Endothelial cell of umbilical vein (primary cell): ENCODE results near the gene INPP5A. TPM values are rescaled to one million over a fixed set of nuclear protein-coding genes. Genes with fewer than 3 reads are reported as not detected.

Experiments used
- BruUV-seq: library from RNA; stranded (reverse); fragments of 400-500 nt; replicated peaks from 2 replicates; lab custom pipeline; 2021; lab: Mats Ljungman, UMichigan
- CTCF ChIA-PET: fragments of 300-600, 350-600 bp; sonication (Branson Sonifier 250); formaldehyde crosslinking; loops from one replicate; lab custom pipeline; 2021; ENCODE audit warnings: antibody characterized with exemption, inconsistent platforms; lab: Charles Lee
- POLR2A ChIA-PET: fragments of 300-600, 350-600 bp; sonication (Branson Sonifier 250); formaldehyde crosslinking; loops from one replicate; lab custom pipeline; 2021; ENCODE audit warnings: antibody characterized with exemption, inconsistent platforms; lab: Charles Lee
- DNase-seq: peaks from one replicate; pipeline ENCODE4 v3.0.0-alpha.2; 2011; ENCODE audit warnings: low read depth, low spot score
- FAIRE-seq: peaks from 2 replicates; lab custom pipeline; 2011; peaks lifted over from hg19 to GRCh38; lab: Jason Lieb, UNC
- H2AFZ ChIP-seq: 2 replicates; pipeline ENCODE4 v1.6.0; 2012; ENCODE audit warnings: low read depth, low read length, control low read depth, inconsistent platforms
- H3K27ac ChIP-seq: 2 replicates; pipeline ENCODE4 v1.5.1; 2011; ENCODE audit warnings: low read depth, mild to moderate bottlenecking, control low read depth, low read length, moderate library complexity; ENCODE audit not compliant: insufficient read depth
- H3K27me3 ChIP-seq, 2 experiments: 2 replicates each; pipeline versions ENCODE4 v1.6.0 to v1.6.1; 2011; ENCODE audit warnings: low read length in 2 of 2, mixed read lengths in 1 of 2; ENCODE audit not compliant: control insufficient read depth in 2 of 2, insufficient read depth in 2 of 2
- H3K36me3 ChIP-seq, 2 experiments: 2 replicates in 1 of 2; 3 replicates in 1 of 2; pipeline ENCODE4 v1.5.1; 2011; ENCODE audit warnings: low read length in 2 of 2, mild to moderate bottlenecking in 1 of 2, moderate library complexity in 1 of 2; ENCODE audit not compliant: control insufficient read depth in 2 of 2, insufficient read depth in 2 of 2; ENCODE audit errors: extremely low read depth in 1 of 2
- H3K4me1 ChIP-seq: 3 replicates; pipeline ENCODE4 v1.5.1; 2011; ENCODE audit warnings: mild to moderate bottlenecking, low read length; ENCODE audit not compliant: control insufficient read depth, insufficient read depth; ENCODE audit errors: extremely low read depth
- H3K4me2 ChIP-seq: 2 replicates; pipeline ENCODE4 v1.6.1; 2011; ENCODE audit warnings: low read length, control low read depth, mixed read lengths; ENCODE audit not compliant: insufficient read depth
- H3K4me3 ChIP-seq, 3 experiments: fragments of 200-600 bp in 1 of 3; sonication (generic), shearing (Covaris generic) in 1 of 3; replicated peaks in 1 of 3; 2 replicates each; pipeline ENCODE4 v1.5.1; 2011 to 2016; ENCODE audit warnings: control low read depth in 3 of 3, low read length in 3 of 3, mild to moderate bottlenecking in 2 of 3, inconsistent platforms in 1 of 3, low read depth in 1 of 3, moderate library complexity in 1 of 3; ENCODE audit not compliant: insufficient read depth in 1 of 3
- H3K79me2 ChIP-seq: 2 replicates; pipeline ENCODE4 v1.6.0; 2012; ENCODE audit warnings: low read length, inconsistent platforms; ENCODE audit not compliant: control insufficient read depth, insufficient read depth
- H3K9ac ChIP-seq: replicated peaks from 2 replicates; pipeline ENCODE3; 2011; ENCODE audit warnings: low read length, control low read depth; ENCODE audit not compliant: insufficient read depth; ENCODE audit errors: extremely low read depth
- H3K9me1 ChIP-seq: replicated peaks from 3 replicates; pipeline ENCODE4 v1.6.0; 2011; ENCODE audit warnings: mild to moderate bottlenecking, low read length; ENCODE audit not compliant: control insufficient read depth, insufficient read depth; ENCODE audit errors: extremely low read depth
- H3K9me3 ChIP-seq: replicated peaks from 2 replicates; pipeline ENCODE4 v1.5.1; 2012; ENCODE audit warnings: low read length, inconsistent platforms; ENCODE audit not compliant: control insufficient read depth, insufficient read depth
- H4K20me1 ChIP-seq: replicated peaks from 2 replicates; pipeline ENCODE3; 2011; ENCODE audit warnings: mild to moderate bottlenecking, low read length; ENCODE audit not compliant: control insufficient read depth, insufficient read depth; ENCODE audit errors: extremely low read depth
- EZH2 ChIP-seq: IDR thresholded peaks from 2 replicates; pipeline ENCODE4 v1.6.1; 2012; ENCODE audit warnings: borderline replicate concordance, low read depth, mild to moderate bottlenecking, moderate library complexity, low read length, inconsistent platforms; ENCODE audit not compliant: severe bottlenecking
- FOS ChIP-seq: IDR thresholded peaks from 2 replicates; pipeline ENCODE4 v1.6.1; 2011; ENCODE audit warnings: mild to moderate bottlenecking, low read length, moderate library complexity, borderline replicate concordance; ENCODE audit not compliant: insufficient read depth
- GATA2 ChIP-seq: IDR thresholded peaks from 2 replicates; pipeline ENCODE4 v1.7.0; 2011; ENCODE audit warnings: low read depth, mild to moderate bottlenecking, moderate library complexity, mixed read lengths, low read length; ENCODE audit not compliant: insufficient read length, insufficient read depth
- JUN ChIP-seq: IDR thresholded peaks from 2 replicates; pipeline ENCODE4 v1.6.1; 2011; ENCODE audit warnings: borderline replicate concordance, low read depth; ENCODE audit not compliant: insufficient read length, insufficient read depth
- MYC ChIP-seq: IDR thresholded peaks from one replicate; pipeline ENCODE4 v1.6.1; 2011; ENCODE audit warnings: mild to moderate bottlenecking, low read depth, low read length
- POLR2A ChIP-seq: IDR thresholded peaks from 2 replicates; pipeline ENCODE4 v1.6.1; 2012; ENCODE audit warnings: low read depth, mild to moderate bottlenecking, control low read depth, low read length
- POLR2AphosphoS5 ChIP-seq: IDR thresholded peaks from 2 replicates; pipeline ENCODE4 v1.6.1; 2012; ENCODE audit warnings: low read depth, mild to moderate bottlenecking, control low read depth, low read length, moderate library complexity; ENCODE audit not compliant: insufficient read depth
- dilution Hi-C: fragments of 300-500 bp; cut with MboI; formaldehyde crosslinking; loops from one replicate; pipeline ENCODE4 v1.15.0; 2019; ENCODE audit warnings: low sequenced_read_pairs; ENCODE audit not compliant: extremely low pct_ligation_motif_present
- intact Hi-C: fragments of 100-400 bp; cut with micrococcal nuclease; formaldehyde crosslinking; loops from one replicate; pipeline ENCODE4 v1.10.0; 2022
- polyA plus RNA-seq, 4 experiments: library from polyadenylated mRNA; depleted of rRNA in 3 of 4; stranded (reverse) in 3 of 4; unstranded in 1 of 4; fragments of >200 nt; gene quantifications; 2 replicates each; pipeline versions ENCODE4 v1.2.1 to v1.2.3, GENCODE V29; 2011 to 2012; ENCODE audit warnings: missing spikeins in 1 of 4
- total RNA-seq: library from RNA; stranded (reverse); gene quantifications from 2 replicates; pipeline ENCODE4 v1.2.3, GENCODE V29; 2021
- TF ChIP-seq, protein P1 (sequence below), 2 donors: IDR thresholded peaks; 1 replicate in 1 of 2; 2 replicates in 1 of 2; pipeline ENCODE4 v1.5.1; 2011; ENCODE audit warnings: low read length in 2 of 2, mild to moderate bottlenecking in 2 of 2, moderate library complexity in 2 of 2, control low read depth in 1 of 2, inconsistent platforms in 1 of 2, low read depth in 1 of 2; ENCODE audit not compliant: insufficient read depth in 1 of 2; ENCODE audit errors: extremely low read depth in 1 of 2
- TF ChIP-seq, protein P2 (sequence below): IDR thresholded peaks from 2 replicates; pipeline ENCODE4 v1.6.1; 2011; ENCODE audit not compliant: insufficient read depth, insufficient read length

Gene INPP5A
- total and polyA plus RNA-seq, 2 donors (not counting 3 experiments of a cell fraction or from before 2014, with no cell fraction given): 22.9 to 33.2 TPM

DNA sequence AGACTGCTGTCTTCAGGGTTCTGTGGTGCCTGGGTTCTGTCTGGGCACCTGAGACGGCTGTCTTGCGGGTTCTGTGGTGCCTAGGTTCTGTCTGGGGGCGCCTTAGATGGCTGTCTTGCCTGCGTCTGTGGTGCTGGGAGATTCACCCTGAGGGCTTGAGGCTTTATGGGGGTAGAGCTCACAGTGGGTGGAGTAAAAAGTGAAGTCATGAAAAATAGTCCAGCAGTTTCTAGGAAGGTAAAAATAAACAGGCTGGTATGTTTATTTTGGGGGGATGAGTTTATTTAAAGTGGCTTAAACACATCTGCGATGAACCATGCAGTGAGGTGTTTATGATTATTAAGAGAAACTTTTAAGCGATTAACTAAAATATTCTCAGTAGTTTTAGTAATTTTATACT is 184.1 kb downstream of the INPP5A start:
- TF ChIP-seq, protein P1, sequence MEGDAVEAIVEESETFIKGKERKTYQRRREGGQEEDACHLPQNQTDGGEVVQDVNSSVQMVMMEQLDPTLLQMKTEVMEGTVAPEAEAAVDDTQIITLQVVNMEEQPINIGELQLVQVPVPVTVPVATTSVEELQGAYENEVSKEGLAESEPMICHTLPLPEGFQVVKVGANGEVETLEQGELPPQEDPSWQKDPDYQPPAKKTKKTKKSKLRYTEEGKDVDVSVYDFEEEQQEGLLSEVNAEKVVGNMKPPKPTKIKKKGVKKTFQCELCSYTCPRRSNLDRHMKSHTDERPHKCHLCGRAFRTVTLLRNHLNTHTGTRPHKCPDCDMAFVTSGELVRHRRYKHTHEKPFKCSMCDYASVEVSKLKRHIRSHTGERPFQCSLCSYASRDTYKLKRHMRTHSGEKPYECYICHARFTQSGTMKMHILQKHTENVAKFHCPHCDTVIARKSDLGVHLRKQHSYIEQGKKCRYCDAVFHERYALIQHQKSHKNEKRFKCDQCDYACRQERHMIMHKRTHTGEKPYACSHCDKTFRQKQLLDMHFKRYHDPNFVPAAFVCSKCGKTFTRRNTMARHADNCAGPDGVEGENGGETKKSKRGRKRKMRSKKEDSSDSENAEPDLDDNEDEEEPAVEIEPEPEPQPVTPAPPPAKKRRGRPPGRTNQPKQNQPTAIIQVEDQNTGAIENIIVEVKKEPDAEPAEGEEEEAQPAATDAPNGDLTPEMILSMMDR (IDR thresholded peaks at IDR 0.05; ENCODE audit: extremely low read depth in 1 of 2, insufficient read depth in 1 of 2, low read depth in 1 of 2, low read length in 2 of 2): no peak
- TF ChIP-seq MYC: no peak
- no peak for TF ChIP-seq JUN
- Histone ChIP-seq H3K36me3 (no peaks in the 10 kb centered on the region), H3K9ac (no peak overlapping the region), H3K4me2 (no peak overlapping the region), H3K4me1 (no peaks in the 10 kb centered on the region), H2AFZ (no peak overlapping the region), H3K27me3 (no peaks in the 10 kb centered on the region), H3K27ac (no peak overlapping the region), H4K20me1 (no peaks in the 10 kb centered on the region), H3K4me3 (no peak overlapping the region), H3K9me1 (no peaks in the 10 kb centered on the region), H3K79me2 (no peaks in the 10 kb centered on the region), H3K9me3 (no peaks in the 10 kb centered on the region)
- intact Hi-C loops (no loop called here), dilution Hi-C loops (no loop called here)
- no peak for FAIRE-seq
- POLR2A ChIA-PET: no interaction called here
- CTCF ChIA-PET: no interaction called here
- DNase-seq: no peak
- no TSS peak for BruUV-seq

DNA sequence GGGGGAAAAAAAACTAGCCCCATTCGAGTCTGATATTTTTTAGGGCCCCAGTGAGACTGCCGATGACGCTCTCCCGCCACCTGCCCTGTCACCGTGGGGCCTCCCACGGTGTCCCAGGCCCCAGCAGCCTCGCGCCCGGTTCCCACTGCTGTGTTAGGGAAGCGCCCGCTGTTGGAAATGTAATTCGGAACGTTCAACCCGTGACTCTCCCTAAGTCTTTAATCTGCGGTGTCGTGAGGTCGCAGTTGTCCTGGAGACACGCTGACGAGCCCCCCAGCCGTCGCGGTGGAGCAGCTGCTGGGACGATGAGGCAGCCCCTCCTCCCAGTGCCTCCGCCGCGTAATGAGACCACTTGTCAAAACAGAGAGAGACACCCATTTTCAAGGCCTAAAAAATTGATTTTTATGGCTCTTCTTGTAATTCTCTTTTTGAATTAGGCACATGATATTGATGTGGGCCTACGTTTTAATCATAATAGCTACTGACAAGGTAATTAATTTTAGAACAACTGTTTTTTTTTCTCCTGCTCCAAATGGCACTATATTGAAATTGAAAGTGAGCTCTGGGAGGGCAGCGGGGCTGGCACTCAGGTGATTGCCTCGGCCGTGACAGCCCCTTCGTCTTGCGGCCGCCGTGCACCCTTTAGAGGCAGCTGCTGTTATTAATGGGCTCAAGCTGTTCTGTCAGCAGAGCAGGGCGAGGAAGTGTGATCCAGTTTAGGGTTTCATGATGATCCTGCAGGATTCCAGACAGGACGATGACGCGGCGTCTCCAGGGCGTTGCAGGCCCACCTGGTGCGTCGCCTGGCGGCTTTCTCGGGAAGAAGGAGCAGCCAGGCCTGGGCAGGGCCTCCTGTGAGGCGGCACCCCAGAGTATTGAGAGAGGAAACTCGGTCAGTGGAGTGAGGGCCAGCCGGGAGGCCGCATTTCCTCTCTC is 185.1 kb downstream of the INPP5A start:
- no peak for FAIRE-seq
- Histone ChIP-seq H3K9me1 (no peaks in the 10 kb centered on the region), H3K27ac (no peak overlapping the region), H3K79me2 (no peaks in the 10 kb centered on the region), H3K9ac (no peak overlapping the region), H3K9me3 (no peaks in the 10 kb centered on the region), H2AFZ (no peak overlapping the region), H3K4me2 (no peak overlapping the region), H3K4me1 (no peaks in the 10 kb centered on the region), H3K27me3 (no peaks in the 10 kb centered on the region), H3K4me3 (no peak overlapping the region), H4K20me1 (no peaks in the 10 kb centered on the region), H3K36me3 (no peaks in the 10 kb centered on the region)
- dilution Hi-C loops (no loop called here), intact Hi-C loops (no loop called here)
- ChIA-PET POLR2A (no interaction called here), CTCF (no interaction called here)
- no TSS peak for BruUV-seq
- TF ChIP-seq, protein P2, sequence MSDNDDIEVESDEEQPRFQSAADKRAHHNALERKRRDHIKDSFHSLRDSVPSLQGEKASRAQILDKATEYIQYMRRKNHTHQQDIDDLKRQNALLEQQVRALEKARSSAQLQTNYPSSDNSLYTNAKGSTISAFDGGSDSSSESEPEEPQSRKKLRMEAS: no peak
- no peak for TF ChIP-seq POLR2AphosphoS5
- TF ChIP-seq POLR2A: no peak
- TF ChIP-seq MYC: no peak
- TF ChIP-seq, protein P1 (IDR thresholded peaks at IDR 0.05; ENCODE audit: extremely low read depth in 1 of 2, insufficient read depth in 1 of 2, low read depth in 1 of 2, low read length in 2 of 2): no peak
- TF ChIP-seq FOS: no peak
- no peak for TF ChIP-seq JUN
- TF ChIP-seq EZH2: no peak
- no peak for TF ChIP-seq GATA2
- no peak for DNase-seq
